ENCODE data around the gene RNF112. TPM values are rescaled to one million over a fixed set of nuclear protein-coding genes. Genes with fewer than 3 reads are reported as not detected.

RNF112 gene
- total RNA-seq, 1 experiment from 2014 or later = 0.10 TPM

GRCh38 chr17:19464031-19465026, 53.3 kb downstream of the RNF112 start:
- no peak for ATAC-seq
- in situ Hi-C loops (cut with HindIII; ENCODE audit: low pct_unique_long_range_greater_than_20kb, low sequenced_read_pairs) = no loop called here
- TF ChIP-seq REST (IDR thresholded peaks at IDR 0.05; ENCODE audit: insufficient read depth in 1 of 2, low read depth in 2 of 2, low read length in 1 of 2) (no peak), CTCF (IDR thresholded peaks at IDR 0.05) (no peak)
- POLR2A ChIA-PET = no interaction called here
- no TSS peak for BruUV-seq (replicated peaks)
- H3K9me3 ChIP-seq (ENCODE audit: control insufficient read depth, insufficient read depth, low read depth, low read length) = no peaks in the 10 kb centered on the region
- no peaks in the 10 kb centered on the region for H3K27me3 ChIP-seq (ENCODE audit: control insufficient read depth, insufficient read depth, low read length)
- H3K27ac ChIP-seq (ENCODE audit: low read length) = no peak overlapping the region
- no peak for DNase-seq (ENCODE audit: low read depth, low spot score)
- no peak overlapping the region for H3K4me3 ChIP-seq (ENCODE audit: low read depth in 2 of 2, low read length in 2 of 2)
- H3K4me1 ChIP-seq (ENCODE audit: control insufficient read depth, insufficient read depth, low read length) = no peaks in the 10 kb centered on the region
- CTCF ChIA-PET = interaction anchor here (0.7 kb wide), 1 partner anchor 127 kb away, joined by 3 read pairs; no protein-coding TSS in a partner anchor
- intact Hi-C loops (cut with micrococcal nuclease; ENCODE audit: unreplicated experiment) = no loop called here
- no peaks in the 10 kb centered on the region for H3K36me3 ChIP-seq (ENCODE audit: control insufficient read depth, insufficient read depth, low read length)

Other genes starting within 250 kb of the RNF112 start
- 35.0 TPM for gene EPN2, start 173.9 kb upstream of the RNF112 start, total RNA-seq (2021; ENCODE audit: unreplicated experiment)
- gene B9D1, start 48.5 kb upstream of the RNF112 start, total RNA-seq (2021; ENCODE audit: unreplicated experiment) = 19.1 TPM
- gene MAPK7, start 32.7 kb upstream of the RNF112 start, total RNA-seq (2021; ENCODE audit: unreplicated experiment) = 28.9 TPM
- gene MFAP4, start 24.0 kb upstream of the RNF112 start, total RNA-seq (2021; ENCODE audit: unreplicated experiment) = 0.92 TPM
- gene SLC47A1, start 122.6 kb downstream of the RNF112 start, total RNA-seq (2021; ENCODE audit: unreplicated experiment) = 16.1 TPM
- gene ALDH3A2, start 237.5 kb downstream of the RNF112 start, total RNA-seq (2021; ENCODE audit: unreplicated experiment) = 44.4 TPM